ENCODE results near the gene CAB39. TPM values are rescaled to one million over a fixed set of nuclear protein-coding genes. Genes with fewer than 3 reads are reported as not detected.

Gene CAB39
- total RNA-seq, 1 donor from 2014 or later, result 59.0 TPM

DNA sequence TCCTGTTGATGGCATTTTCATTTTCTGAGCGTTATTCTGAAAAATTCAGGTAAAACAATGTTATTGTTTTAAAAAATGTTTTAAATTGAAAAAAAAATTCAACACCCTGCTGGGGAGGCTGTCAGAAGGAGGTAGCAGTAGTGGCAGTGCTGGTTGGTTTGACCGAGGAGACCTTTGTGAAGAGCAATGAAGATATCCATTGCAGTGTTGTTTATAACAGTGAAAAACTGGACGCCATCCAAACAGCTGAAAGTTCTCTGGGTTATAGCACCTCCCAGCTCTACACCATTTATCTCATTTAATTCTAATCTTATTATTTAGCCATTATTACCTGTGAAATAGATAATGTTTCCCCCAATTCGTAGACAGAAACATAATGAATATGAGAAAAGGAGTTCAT is 139.5 kb downstream of the CAB39 start:
- Mint-ChIP-seq H3K9me3 (peaks cover 3% of the 10 kb centered on the region), H3K4me3 (no peak overlapping the region)
- H3K4me3 ChIP-seq, result no peak overlapping the region

DNA sequence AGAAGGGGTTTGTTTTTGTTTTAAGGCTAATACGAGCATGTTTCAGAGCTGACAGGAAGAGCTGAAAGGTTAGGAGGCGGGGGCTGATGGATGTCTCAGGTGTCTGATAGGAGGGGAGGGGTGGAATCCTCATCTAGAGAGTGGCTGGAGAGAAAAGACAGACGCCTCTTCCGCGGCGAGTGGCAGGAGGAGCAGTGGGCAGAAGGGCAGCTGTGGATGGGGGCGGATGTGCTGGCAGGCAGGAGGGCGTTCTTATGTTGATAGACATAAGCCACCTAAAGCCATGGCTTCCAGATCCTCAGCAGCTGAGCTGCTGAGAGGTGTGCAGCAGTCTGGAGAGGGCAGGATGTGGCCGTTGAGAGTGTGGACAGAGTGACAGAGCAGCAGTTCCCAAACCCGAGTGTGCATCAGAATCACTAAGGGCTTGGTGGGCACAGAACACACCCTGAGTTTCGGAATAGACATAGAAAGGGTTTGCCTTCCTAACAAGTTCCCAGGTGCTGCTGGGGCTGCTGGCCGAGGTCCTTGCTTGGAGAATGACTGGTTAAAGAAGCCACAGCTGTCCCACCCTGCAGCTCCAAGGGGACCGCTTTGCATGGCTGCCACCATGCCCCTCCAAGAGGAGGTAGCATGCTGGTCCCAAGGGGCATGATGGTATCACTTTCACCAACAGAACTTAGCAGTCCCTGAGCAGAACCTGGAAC is 149.1 kb downstream of the CAB39 start:
- H3K9me3 Mint-ChIP-seq, result peaks cover 4% of the 10 kb centered on the region
- H3K36me3 Mint-ChIP-seq, result no peaks in the 10 kb centered on the region
- Histone ChIP-seq H3K27ac (no peak overlapping the region), H4K20me1 (ENCODE audit: low read depth) (no peaks in the 10 kb centered on the region), H3K4me3 (no peak overlapping the region), H3K79me2 (ENCODE audit: low read depth) (peaks cover 16% of the 10 kb centered on the region), H3K36me3 (no peaks in the 10 kb centered on the region), H3K4me1 (peaks cover 7% of the 10 kb centered on the region), H3F3A (ENCODE audit: low read depth) (peaks cover 24% of the 10 kb centered on the region), H3K27me3 (peaks cover 18% of the 10 kb centered on the region), H3K9me3 (ENCODE audit: low read depth) (no peaks in the 10 kb centered on the region), H2AFZ (replicated peaks) (peak overlapping the region; percentile 4), H3K4me2 (no peak overlapping the region), H3K9ac (no peak overlapping the region)
- TF ChIP-seq, protein P1, sequence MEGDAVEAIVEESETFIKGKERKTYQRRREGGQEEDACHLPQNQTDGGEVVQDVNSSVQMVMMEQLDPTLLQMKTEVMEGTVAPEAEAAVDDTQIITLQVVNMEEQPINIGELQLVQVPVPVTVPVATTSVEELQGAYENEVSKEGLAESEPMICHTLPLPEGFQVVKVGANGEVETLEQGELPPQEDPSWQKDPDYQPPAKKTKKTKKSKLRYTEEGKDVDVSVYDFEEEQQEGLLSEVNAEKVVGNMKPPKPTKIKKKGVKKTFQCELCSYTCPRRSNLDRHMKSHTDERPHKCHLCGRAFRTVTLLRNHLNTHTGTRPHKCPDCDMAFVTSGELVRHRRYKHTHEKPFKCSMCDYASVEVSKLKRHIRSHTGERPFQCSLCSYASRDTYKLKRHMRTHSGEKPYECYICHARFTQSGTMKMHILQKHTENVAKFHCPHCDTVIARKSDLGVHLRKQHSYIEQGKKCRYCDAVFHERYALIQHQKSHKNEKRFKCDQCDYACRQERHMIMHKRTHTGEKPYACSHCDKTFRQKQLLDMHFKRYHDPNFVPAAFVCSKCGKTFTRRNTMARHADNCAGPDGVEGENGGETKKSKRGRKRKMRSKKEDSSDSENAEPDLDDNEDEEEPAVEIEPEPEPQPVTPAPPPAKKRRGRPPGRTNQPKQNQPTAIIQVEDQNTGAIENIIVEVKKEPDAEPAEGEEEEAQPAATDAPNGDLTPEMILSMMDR (IDR thresholded peaks at IDR 0.05), result no peak
- no peak for TF ChIP-seq EZH2 (IDR thresholded peaks at IDR 0.05)
- H3K4me1 Mint-ChIP-seq, result peaks cover 32% of the 10 kb centered on the region
- peak overlapping the region; percentile 40 for H3K27ac Mint-ChIP-seq
- H3K4me3 Mint-ChIP-seq, result no peak overlapping the region
- peaks cover 19% of the 10 kb centered on the region for H3K27me3 Mint-ChIP-seq (ENCODE audit: insufficient read depth, low read depth)
- no peak for DNase-seq (ENCODE audit: low spot score)

More for the DNA sequence above, 139.5 kb downstream of the CAB39 start:
- Histone ChIP-seq H3K79me2 (ENCODE audit: low read depth) (no peaks in the 10 kb centered on the region), H3K36me3 (no peaks in the 10 kb centered on the region), H4K20me1 (ENCODE audit: low read depth) (no peaks in the 10 kb centered on the region), H3K27me3 (peaks cover 13% of the 10 kb centered on the region), H3K27ac (no peak overlapping the region), H2AFZ (replicated peaks) (no peak overlapping the region), H3K4me1 (no peaks in the 10 kb centered on the region), H3K9me3 (ENCODE audit: low read depth) (no peaks in the 10 kb centered on the region), H3K4me2 (no peak overlapping the region), H3F3A (ENCODE audit: low read depth) (no peaks in the 10 kb centered on the region), H3K9ac (no peak overlapping the region)
- DNase-seq (ENCODE audit: low spot score), result no peak
- H3K36me3 Mint-ChIP-seq, result peaks cover 1% of the 10 kb centered on the region
- peaks cover 13% of the 10 kb centered on the region for H3K27me3 Mint-ChIP-seq (ENCODE audit: insufficient read depth, low read depth)
- TF ChIP-seq EZH2 (IDR thresholded peaks at IDR 0.05) (no peak), EZH2phosphoT487 (IDR thresholded peaks at IDR 0.05) (no peak)
- TF ChIP-seq, protein P1 (IDR thresholded peaks at IDR 0.05), result no peak
- no peak overlapping the region for H3K27ac Mint-ChIP-seq
- H3K4me1 Mint-ChIP-seq, result no peaks in the 10 kb centered on the region

DNA sequence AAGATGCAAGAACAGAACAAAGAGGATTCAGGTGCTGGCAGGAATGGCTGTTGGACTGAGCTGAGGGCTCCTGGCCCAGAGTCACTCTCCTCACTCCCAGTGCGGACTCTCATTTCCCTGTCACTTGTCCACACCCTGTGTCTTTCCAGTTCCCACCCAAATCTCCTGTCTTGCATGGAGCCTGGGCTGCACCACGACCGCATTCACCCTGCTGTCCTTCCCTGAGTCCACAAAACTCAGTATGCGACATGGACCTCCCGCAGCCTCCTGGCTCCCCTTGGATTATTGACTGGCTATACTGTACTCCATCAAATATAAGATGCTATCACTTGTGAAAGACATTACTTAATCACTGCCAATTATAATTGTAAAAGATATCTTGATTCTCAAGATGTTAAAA is 149.7 kb downstream of the CAB39 start:
- Histone ChIP-seq H3K4me3 (no peak overlapping the region), H3K36me3 (no peaks in the 10 kb centered on the region), H3K9me3 (ENCODE audit: low read depth) (no peaks in the 10 kb centered on the region), H4K20me1 (ENCODE audit: low read depth) (no peaks in the 10 kb centered on the region), H2AFZ (replicated peaks) (no peak overlapping the region), H3K9ac (no peak overlapping the region), H3K27me3 (peaks cover 18% of the 10 kb centered on the region), H3F3A (ENCODE audit: low read depth) (peaks cover 29% of the 10 kb centered on the region), H3K79me2 (ENCODE audit: low read depth) (peaks cover 22% of the 10 kb centered on the region), H3K4me1 (peaks cover 13% of the 10 kb centered on the region), H3K27ac (no peak overlapping the region), H3K4me2 (no peak overlapping the region)
- Mint-ChIP-seq H3K4me1 (peaks cover 37% of the 10 kb centered on the region), H3K27ac (no peak overlapping the region), H3K36me3 (peaks cover 2% of the 10 kb centered on the region), H3K27me3 (ENCODE audit: insufficient read depth, low read depth) (peaks cover 19% of the 10 kb centered on the region), H3K9me3 (peaks cover 4% of the 10 kb centered on the region), H3K4me3 (peak overlapping the region; percentile 9)
- TF ChIP-seq EZH2phosphoT487 (IDR thresholded peaks at IDR 0.05) (no peak), EZH2 (IDR thresholded peaks at IDR 0.05) (no peak)
- TF ChIP-seq, protein P1 (IDR thresholded peaks at IDR 0.05), result no peak
- no peak for DNase-seq (ENCODE audit: low spot score)

All from neural progenitor cell (in vitro differentiated cells).